Muscle of arm (tissue), 12 donors: ENCODE data around the gene RNF223. TPM values are rescaled to one million over a fixed set of nuclear protein-coding genes. Genes with fewer than 3 reads are reported as not detected.
"Not testable (repeated sequence)": the region's sequence is repeated elsewhere in the genome, so short reads cannot be mapped to it uniquely, and the experiment has no call there.

Source experiments
- DNase-seq: peaks from one replicate; pipeline ENCODE4 v3.0.0-alpha.2; 2013
- polyA plus RNA-seq, 12 donors: library from polyadenylated mRNA; unstranded; fragments of 120-200 nt; gene quantifications; one replicate each; pipeline ENCODE4 v1.2.1, GENCODE V29; 2013; ENCODE audit not compliant: insufficient read length in 12 of 12

Gene RNF223
- polyA plus RNA-seq, 12 donors: 0.09 to 0.43 (median 0.13) TPM; not detected in 7

DNA sequence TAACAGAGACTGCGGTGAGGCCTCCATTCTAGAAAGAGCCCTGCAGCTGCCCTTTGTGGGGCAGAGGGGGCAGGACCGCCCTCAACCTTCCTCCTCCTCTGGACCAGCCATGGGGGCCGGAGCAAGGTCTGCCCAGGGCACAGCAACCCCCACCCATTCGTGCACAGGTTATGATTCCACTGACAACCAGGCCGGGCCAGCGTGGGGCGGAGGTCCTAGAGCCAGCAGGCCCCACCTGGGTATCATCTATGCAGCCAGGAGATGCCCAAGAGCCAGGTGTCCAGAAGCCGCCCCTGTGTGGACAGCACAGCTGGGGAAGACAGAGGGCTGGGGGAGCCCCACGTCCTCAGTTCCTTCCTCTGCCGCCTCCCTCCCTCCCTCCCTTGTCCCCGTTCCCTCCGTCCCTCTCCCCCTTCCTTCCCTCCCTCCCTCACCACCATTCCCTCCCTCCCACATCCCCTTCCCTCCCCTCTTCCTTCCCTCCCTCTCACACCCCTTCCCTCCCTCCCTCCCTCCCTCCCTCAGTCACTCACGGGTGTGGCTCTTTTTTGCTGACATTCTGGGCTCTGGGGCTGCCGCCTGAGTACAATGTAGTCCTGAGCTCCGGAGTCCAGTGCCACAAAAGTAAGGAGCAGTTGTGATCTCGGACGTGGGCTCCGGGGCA is 12.3 kb downstream of the RNF223 start:
- no peak for DNase-seq

DNA sequence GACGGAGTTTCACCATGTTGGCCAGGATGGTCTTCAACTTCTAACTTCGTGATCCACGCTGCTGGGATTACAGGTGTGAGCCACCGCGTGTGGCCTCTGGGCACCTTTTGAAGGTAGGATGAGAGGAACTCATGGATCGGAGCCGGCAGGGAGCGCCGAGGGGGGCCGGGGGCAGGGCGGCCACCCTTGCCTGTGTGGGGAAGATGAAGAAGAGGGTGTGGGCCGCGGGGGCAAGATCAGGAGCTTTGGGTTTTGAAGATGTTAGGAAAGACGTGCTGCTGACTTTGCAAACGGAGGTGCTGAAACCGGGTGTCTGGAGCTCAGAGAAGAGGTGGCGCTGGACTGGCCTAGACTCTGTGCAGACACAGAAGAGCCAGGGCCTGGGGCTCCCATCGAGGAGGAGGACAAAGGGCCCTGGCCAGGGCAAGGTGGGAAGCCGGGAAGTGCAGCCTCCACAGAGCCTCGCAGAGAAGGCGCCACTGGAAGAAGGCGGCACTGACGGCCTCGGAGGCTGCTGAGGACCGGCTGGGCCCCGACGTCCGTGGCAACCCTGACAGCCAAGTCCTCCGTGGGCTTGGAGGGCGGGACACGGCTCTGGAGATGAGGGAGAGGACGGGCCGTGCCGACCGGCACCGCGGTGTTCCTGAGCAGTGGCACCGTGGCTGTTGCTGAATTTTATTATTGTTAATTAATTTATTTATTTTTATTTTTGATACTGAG is 13.7 kb downstream of the RNF223 start:
- DNase-seq: no peak

DNA sequence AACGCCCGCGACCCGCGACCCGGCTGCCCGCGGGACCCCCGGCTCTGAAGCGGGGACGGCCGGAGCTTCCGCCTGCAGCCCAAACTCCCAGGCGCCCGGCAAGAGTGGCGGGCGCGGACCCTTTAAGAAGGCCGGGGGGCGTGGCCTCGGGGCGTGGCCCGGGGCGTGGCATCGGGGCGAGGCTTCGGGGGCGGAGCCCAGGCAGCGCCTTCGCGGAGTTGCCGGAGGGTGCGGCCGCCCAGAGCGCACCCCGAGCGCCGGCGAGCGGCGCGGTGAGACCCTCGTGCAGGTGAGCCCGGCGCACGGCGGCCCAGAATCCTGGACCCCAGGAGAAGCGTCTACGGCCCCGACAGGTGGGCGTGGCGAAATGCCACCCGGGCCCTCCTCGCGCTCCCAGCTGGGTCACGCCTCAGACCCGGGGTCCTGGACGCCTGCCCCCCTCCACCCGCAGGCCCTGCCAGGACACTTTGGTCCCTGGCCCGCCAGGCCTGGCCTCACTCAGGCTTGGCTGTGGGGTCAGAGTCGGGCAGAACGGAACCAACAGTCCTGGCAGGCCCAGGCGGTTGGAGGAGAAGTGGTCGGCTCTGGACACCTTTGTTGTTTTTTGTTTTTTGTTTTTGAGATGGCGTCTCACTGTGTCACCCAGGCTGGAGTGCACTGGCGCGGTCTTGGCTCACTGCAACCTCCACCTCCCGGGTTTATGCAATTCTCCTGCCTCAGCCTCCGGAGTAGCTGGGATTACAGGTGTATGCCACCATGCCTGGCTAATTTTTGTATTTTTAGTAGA is 14.4 kb downstream of the RNF223 start:
- peak; percentile 35 for DNase-seq

DNA sequence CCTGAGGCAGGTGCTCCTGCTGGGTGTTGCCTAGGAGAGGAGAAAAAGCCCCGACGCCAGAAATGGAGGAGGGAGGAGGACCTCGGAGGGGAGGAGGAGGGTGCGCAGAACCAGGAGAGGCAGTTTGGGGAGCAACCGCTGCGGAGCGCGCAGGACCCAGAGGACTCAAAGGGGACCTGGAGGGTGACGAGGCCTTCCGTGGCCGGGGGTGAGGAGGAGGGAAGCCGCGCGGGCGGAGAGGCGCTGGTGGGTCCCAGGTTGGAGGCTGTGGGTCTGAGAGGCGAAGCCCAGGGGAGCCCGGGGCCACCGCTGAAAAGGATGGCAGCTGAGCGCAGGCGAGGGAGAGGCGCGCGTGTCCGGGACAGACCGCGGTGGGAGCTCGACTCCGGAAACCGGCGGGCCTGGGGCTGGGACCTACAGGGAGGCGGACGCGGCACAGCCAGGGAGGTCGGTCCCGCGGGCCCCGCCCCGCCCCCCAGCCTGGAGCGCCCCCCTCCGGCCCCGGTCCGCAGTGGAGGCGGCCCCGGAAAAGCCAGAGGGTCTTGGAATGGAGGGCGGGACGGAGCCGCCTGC is 15.1 kb downstream of the RNF223 start:
- DNase-seq: no peak

DNA sequence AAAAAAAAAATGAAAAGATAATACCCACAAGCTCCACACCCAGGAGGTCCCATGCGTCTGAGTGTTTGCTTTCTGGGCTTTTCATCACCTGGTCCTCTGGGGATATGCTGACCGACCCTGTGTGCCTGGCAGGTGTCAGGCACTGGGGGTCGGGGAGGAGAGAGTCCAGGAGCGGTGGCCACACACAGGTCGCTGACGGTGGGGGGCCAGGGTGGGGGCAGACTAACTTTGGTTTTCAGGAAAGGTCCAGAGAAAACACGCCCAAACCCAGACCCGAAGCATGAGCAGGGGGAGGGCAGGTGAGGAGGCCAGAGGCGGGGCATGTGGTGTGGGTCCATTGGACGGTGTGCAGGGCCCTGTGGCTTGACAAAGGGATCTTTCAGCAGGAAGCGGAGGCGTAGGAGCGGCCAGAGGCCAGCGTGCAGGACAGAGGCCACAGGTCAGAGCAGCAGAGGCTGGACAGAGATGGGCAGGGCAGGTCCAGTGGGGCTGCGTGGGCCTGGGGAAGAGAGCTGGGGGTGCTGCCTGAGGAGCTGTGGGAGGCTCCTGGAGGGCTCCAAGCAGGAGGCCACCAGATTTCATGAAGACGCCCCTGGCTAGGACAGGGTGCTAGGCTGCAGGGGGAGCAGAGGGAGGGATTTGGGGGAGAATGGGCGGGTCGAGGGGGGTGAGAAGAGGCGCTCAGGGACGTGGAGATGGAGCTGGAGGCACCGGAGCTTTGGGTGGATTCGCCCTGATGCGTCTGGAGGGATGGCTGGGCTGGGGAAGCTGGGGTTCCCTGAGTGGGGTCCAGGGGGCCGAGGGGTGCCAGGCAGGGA is 15.8 kb downstream of the RNF223 start:
- no peak for DNase-seq

DNA sequence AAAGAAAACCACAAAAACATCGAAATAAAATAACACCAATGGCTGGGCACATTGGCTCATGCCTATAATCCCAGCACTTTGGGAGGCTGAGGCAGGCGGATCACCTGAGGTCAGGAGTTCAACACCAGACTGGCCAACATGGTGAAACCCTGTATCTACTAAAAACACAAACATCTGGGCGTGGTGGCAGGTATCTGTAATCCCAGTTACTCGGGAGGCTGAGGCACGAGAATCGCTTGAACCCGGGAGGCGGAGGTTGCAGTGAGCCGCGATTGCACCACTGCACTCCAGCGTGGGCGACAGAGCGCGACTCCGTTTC is 16.4 kb downstream of the RNF223 start:
- DNase-seq: not testable (repeated sequence)

DNA sequence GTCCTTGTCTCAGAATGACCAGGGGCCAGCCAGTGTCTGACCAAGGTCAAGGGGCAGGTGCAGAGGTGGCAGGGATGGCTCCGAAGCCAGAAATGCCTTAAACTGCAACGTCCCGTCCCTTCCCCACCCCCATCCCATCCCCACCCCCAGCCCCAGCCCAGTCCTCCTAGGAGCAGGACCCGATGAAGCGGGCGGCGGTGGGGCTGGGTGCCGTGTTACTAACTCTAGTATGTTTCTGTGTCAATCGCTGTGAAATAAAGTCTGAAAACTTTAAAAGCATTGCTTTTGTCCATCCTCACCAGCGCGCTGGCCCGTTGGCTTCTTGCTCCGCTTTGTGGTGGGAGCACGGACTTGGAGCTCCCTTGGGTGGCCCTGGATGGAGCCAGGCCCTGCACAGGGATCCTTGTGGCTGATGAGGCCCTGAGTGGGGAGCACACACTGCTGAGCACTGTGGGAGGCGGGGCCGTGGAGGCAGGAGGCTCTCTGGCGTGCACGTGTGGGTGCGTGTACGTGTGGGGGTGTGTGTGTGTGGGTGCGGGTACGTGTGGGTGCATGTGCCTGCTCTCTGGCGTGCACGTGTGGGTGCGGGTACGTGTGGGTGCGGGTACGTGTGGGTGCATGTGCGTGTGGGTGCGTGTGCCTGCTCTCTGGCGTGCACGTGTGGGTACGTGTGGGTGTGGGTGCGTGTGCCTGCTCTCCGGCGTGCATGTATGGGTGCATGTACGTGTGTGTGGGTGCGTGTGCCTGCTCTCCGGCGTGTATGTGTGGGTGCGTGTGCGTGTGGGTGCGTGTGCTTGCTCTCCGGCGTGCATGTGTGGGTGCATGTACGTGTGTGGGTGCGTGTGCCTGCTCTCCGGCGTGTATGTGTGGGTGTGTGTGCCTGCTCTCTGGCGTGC is 18.0 kb downstream of the RNF223 start:
- DNase-seq: no peak

DNA sequence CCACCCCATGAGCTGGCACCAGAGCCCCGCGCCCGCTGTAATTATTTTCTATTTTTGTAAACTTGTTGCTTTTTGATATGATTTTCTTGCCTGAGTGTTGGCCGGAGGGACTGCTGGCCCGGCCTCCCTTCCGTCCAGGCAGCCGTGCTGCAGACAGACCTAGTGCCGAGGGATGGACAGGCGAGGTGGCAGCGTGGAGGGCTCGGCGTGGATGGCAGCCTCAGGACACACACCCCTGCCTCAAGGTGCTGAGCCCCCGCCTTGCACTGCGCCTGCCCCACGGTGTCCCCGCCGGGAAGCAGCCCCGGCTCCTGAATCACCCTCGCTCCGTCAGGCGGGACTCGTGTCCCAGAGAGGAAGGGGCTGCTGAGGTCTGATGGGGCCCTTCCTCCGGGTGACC is 19.1 kb downstream of the RNF223 start:
- DNase-seq: no peak

DNA sequence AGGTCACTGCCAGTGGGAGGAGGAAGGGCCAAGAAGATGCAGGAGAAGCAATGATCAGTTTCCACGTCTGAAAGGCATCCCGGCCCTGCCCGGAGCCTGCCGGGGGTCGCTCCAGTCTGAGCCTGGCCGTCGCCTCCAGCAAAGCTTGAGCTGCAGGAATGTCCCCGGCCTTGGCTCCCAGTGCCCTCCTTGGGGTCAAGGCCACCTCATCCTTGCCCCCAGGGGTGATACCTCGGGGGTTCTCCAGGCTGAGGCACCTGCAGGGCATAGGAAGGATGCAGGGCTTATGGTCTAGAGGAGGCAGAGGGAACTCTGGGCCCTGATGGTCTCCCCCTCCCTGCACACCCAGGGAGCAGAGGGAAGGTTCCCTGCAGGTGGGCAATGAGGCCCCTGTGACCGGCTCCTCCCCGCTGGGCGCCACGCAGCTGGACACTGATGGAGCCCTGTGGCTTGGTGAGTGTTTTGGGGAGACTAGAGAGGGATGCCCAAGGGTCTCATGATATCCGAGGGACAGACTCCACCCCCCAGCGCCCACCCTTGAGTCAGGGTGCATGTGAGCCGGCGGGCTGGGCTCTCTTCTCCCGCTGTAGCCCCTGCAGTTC is 19.9 kb downstream of the RNF223 start:
- no peak for DNase-seq

DNA sequence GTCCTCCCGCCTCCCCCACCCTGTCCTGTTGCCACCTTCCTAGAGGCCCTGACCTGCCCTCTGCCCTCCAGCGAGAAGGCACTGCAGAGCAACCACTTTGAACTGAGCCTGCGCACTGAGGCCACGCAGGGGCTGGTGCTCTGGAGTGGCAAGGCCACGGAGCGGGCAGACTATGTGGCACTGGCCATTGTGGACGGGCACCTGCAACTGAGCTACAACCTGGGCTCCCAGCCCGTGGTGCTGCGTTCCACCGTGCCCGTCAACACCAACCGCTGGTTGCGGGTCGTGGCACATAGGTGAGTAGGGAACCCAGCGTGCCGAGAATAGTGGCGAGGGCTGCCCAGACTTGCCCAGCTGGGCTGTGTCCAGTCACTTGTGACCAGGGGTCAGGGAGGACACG is 20.4 kb downstream of the RNF223 start:
- no peak for DNase-seq

DNA sequence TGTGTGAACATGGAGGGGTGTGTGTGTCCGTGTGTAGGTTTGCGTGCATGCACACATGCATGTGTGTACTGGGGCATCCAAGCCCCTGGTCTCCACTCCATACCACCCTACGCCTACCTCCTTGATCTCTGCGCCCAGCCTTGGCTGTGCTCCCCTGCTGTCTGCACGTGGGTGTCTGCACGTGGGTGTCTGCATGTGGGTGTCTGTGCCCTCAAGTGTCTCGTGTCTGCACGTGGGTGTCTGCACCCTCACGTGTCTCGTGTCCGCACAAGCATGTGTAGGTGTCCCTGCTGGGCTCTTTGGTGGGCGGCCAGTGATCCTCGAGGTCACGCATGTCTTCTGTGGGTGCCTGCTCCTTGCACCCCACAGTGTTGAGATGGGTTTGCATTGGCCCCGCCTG is 21.1 kb downstream of the RNF223 start:
- no peak for DNase-seq

DNA sequence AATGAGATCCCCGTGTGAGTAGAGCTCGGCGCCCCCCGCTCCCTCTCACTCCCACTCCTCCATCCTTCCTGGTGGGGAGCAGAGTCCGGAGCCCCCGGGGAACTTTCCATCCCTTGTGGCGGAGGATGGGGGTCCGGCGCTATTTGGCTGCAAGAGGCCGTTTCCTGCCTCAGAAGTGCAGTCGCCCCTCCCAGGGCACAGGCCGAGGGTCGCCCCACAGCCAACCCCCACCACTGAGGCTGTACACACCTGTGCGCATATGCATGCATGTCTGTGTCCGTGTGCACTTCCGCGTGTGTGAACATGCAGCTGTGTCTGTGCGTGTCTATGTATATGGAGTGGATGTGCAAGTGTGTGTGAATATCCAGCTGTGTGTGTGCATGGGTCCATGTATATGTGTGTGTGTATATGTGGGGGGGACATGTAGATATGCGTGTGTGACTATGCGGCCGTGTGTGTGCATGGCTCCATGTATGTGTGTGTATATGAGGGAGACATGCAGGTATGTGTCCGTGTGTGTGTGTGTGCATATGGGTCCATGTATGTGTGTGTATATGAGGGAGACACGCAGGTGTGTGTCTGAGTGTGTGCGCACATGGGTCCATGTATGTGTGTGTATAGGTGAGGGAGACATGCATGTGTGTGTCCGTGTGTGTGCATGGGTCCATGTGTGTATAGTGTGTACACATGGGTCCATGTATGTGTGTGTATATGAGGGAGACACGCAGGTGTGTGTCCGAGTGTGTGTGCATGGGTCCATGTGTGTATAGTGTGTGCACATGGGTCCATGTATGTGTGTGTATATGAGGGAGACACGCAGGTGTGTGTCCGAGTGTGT is 21.9 kb downstream of the RNF223 start:
- DNase-seq: no peak

DNA sequence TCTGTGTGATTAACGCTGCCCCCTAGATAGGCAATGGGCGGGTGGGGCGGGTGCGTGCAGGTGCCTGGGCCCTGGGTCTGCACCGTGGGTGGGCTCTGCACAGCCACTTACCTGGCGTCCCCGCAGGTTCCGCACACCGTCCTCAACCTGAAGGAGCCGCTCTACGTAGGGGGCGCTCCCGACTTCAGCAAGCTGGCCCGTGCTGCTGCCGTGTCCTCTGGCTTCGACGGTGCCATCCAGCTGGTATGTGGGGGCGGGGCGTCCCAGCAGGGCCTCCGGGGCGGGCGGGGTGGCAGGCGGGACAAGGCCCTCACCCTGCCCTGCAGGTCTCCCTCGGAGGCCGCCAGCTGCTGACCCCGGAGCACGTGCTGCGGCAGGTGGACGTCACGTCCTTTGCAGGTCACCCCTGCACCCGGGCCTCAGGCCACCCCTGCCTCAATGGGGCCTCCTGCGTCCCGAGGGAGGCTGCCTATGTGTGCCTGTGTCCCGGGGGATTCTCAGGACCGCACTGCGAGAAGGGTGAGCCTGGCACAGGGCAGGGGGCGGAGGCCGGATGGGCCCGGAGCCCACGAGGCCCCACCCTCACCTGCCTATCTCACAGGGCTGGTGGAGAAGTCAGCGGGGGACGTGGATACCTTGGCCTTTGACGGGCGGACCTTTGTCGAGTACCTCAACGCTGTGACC is 22.8 kb downstream of the RNF223 start:
- DNase-seq: no peak

DNA sequence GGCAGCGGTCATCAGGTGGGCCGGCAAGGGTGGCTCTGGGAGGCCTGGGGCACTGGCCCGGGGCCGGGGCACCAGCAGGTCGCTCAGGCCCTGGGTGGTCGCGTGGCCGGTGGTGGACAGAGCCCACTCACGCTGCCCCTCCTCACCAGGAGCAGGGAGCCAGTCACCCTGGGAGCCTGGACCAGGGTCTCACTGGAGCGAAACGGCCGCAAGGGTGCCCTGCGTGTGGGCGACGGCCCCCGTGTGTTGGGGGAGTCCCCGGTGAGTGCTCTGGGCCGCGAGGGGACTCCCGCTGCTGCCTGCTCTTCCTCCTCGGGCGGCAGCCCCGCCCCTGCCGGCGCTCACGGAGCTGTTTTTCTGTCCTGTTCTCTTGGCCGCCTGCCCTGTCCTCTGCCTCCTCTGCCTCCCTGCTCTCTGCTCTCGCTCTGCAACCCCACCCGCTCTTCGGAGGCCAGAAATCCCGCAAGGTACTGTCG is 23.5 kb downstream of the RNF223 start:
- no peak for DNase-seq

DNA sequence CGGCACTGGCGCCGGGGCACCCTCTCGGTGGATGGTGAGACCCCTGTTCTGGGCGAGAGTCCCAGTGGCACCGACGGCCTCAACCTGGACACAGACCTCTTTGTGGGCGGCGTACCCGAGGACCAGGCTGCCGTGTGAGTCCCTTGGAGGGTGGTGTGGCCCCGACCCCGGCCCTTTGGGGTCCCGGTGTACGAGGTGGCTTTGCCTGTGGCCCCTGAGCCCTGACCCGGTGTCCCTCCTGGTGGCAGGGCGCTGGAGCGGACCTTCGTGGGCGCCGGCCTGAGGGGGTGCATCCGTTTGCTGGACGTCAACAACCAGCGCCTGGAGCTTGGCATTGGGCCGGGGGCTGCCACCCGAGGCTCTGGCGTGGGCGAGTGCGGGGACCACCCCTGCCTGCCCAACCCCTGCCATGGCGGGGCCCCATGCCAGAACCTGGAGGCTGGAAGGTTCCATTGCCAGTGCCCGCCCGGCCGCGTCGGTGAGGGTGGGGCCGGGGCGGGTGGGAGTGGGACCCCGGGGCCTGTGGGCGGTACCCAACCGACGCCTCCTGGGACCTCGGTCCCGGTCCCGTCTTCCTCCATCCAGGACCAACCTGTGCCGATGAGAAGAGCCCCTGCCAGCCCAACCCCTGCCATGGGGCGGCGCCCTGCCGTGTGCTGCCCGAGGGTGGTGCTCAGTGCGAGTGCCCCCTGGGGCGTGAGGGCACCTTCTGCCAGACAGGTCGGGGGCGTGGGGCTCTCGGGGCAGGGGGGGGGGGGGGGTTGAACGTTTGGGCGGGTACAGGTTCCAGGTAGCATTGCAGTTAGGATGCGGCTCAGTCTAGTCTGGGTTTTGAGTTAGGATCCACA is 24.6 kb downstream of the RNF223 start:
- no peak for DNase-seq

DNA sequence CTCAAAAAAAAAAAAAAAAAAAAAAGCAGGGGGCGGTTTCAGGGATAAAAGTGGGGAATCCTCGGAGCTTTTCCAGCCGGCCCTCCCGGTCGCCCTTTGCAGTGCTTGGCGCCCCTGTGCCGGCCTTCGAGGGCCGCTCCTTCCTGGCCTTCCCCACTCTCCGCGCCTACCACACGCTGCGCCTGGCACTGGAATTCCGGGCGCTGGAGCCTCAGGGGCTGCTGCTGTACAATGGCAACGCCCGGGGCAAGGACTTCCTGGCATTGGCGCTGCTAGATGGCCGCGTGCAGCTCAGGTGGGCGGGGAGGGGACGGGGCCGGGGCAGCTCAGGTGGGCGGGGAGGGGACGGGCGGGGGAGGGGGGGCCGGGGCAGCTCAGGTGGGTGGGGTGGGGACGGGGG is 25.3 kb downstream of the RNF223 start:
- no peak for DNase-seq

DNA sequence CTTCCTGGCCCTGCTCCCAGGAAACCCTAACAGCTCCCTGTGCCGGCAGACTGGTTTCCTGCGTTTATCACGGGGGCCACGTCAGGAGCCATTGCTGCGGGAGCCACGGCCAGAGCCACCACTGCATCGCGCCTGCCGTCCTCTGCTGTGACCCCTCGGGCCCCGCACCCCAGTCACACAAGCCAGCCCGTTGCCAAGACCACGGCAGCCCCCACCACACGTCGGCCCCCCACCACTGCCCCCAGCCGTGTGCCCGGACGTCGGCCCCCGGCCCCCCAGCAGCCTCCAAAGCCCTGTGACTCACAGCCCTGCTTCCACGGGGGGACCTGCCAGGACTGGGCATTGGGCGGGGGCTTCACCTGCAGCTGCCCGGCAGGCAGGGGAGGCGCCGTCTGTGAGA is 26.1 kb downstream of the RNF223 start:
- no peak for DNase-seq

DNA sequence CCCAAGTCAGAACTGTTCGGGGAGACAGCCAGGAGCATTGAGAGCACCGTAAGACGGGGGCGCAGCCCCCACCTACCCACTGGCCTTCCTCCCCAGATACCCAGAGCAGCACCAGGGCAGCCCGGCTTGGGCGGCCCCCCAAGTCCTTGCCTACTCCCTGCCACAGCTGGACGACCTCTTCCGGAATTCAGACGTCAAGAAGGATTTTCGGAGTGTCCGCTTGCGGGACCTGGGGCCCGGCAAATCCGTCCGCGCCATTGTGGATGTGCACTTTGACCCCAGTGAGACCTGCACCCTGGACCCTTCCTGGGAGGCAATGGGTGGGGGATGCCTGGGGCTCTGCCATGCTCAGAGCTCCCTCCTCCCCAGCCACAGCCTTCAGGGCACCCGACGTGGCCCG is 26.7 kb downstream of the RNF223 start:
- no peak for DNase-seq
